Hematopoietic multipotent progenitor cell treated with erythropoietin and hydrocortisone succinate and interleukin-3 and kit ligand, for 4 days (in vitro differentiated cells): ENCODE data around the gene MAP2K2.
A peak's percentile ranks its signal among the peaks of the same experiment; 100 is the strongest.
"Not testable (repeated sequence)": the region's sequence is repeated elsewhere in the genome, so short reads cannot be mapped to it uniquely, and the experiment has no call there.

Experiments
- DNase-seq: peaks from one replicate; pipeline ENCODE4 v3.0.0-alpha.2; 2015

Gene MAP2K2

GRCh38 chr19:4130744-4131438 is 7.0 kb upstream of the MAP2K2 start:
- DNase-seq, result peak; percentile 93

GRCh38 chr19:4129050-4129449 is 5.1 kb upstream of the MAP2K2 start:
- DNase-seq, result not testable (repeated sequence)

GRCh38 chr19:4127322-4127721 is 3.4 kb upstream of the MAP2K2 start:
- not testable (repeated sequence) for DNase-seq

GRCh38 chr19:4124638-4125037 is 716 bp upstream of the MAP2K2 start:
- no peak for DNase-seq

GRCh38 chr19:4122480-4122879 is 1.4 kb downstream of the MAP2K2 start:
- DNase-seq, result no peak

- no peak for DNase-seq
These were observed 2.1 kb downstream of the MAP2K2 start for GRCh38 chr19:4121815-4122214.

- DNase-seq, result no peak
These were observed 2.7 kb downstream of the MAP2K2 start for GRCh38 chr19:4121273-4121612.

- DNase-seq, result no peak
These were observed 3.2 kb downstream of the MAP2K2 start for GRCh38 chr19:4120559-4121272.

GRCh38 chr19:4119763-4120162 is 4.2 kb downstream of the MAP2K2 start:
- no peak for DNase-seq

GRCh38 chr19:4115818-4116385 is 8.0 kb downstream of the MAP2K2 start:
- no peak for DNase-seq

- peak; percentile 43 for DNase-seq
These were observed 8.7 kb downstream of the MAP2K2 start for GRCh38 chr19:4115050-4115817.

- DNase-seq, result no peak
These were observed 9.7 kb downstream of the MAP2K2 start for GRCh38 chr19:4114181-4114580.

GRCh38 chr19:4113398-4114088 is 10.4 kb downstream of the MAP2K2 start:
- DNase-seq, result no peak

GRCh38 chr19:4112367-4112766 is 11.6 kb downstream of the MAP2K2 start:
- no peak for DNase-seq

GRCh38 chr19:4109626-4109945 is 14.3 kb downstream of the MAP2K2 start:
- DNase-seq, result no peak

GRCh38 chr19:4108767-4109625 is 14.9 kb downstream of the MAP2K2 start:
- peak; percentile 89 for DNase-seq

GRCh38 chr19:4103080-4103433 is 20.9 kb downstream of the MAP2K2 start:
- DNase-seq, result no peak

GRCh38 chr19:4102339-4103079 is 21.4 kb downstream of the MAP2K2 start:
- DNase-seq, result peak; percentile 37

GRCh38 chr19:4101496-4101770 is 22.5 kb downstream of the MAP2K2 start:
- no peak for DNase-seq

- DNase-seq, result no peak
These were observed 23.1 kb downstream of the MAP2K2 start for GRCh38 chr19:4100647-4101495.
